IMR-90 (cell line): ENCODE data around the gene WSB1. TPM values are rescaled to one million over a fixed set of nuclear protein-coding genes. Genes with fewer than 3 reads are reported as not detected.

Experiments used
- microRNA-seq, 2 experiments: library from miRNA; stranded (forward) in 1 of 2; unstranded in 1 of 2; fragments of 10-50 nt in 1 of 2; fragments of <30 nt in 1 of 2; gene quantifications in 1 of 2; microRNA quantifications in 1 of 2; one replicate each; pipeline versions ENCODE3 to v1.1.0; 2013 to 2020; ENCODE audit not compliant: insufficient read depth in 1 of 2, insufficient read length in 1 of 2, unreplicated experiment in 1 of 2
- polyA plus RNA-seq, 3 experiments: library from polyadenylated mRNA; depleted of rRNA; stranded (reverse); fragments of >200 nt; gene quantifications; 2 replicates each; pipeline ENCODE4 v1.2.3, GENCODE V29; 2012; ENCODE audit warnings: low replicate concordance in 1 of 3
- small RNA-seq, 5 experiments: library from RNA; depleted of rRNA; stranded (forward); fragments of <200 nt; gene quantifications; one replicate each; pipeline ENCODE3, GENCODE V24; 2012
- total RNA-seq: library from RNA; depleted of rRNA; stranded (reverse); fragments of >200 nt; gene quantifications from 2 replicates; pipeline ENCODE4 v1.2.3, GENCODE V29; 2012; rRNA removed

WSB1 gene
- total and polyA plus RNA-seq, 2 of the 4 experiments (the other 2 are of a cell fraction), result 140 to 266 TPM

Small RNAs within 50 kb of the gene (microRNA-seq; reads per million reads assigned to microRNA genes)
- gene MIR4522, result 0.37 to 1.0 reads per million in 2 experiments

Small RNAs within 50 kb of the gene (small RNA-seq; reads per million reads assigned to genes)
- gene MIR4522, result 0 to 0.04 (median 0) reads per million in 5 experiments

Other genes with a start within 250 kb of the WSB1 start
- 8.9 and 12.5 TPM in 2 replicates for gene KSR1, start 162.3 kb downstream of the WSB1 start, total RNA-seq
- gene KSR1, start 162.3 kb downstream of the WSB1 start, polyA plus RNA-seq (2012; rRNA removed), result 19.5 and 21.9 TPM in 2 replicates